Measurements from ENCODE around the gene RIPOR2.

DNA sequence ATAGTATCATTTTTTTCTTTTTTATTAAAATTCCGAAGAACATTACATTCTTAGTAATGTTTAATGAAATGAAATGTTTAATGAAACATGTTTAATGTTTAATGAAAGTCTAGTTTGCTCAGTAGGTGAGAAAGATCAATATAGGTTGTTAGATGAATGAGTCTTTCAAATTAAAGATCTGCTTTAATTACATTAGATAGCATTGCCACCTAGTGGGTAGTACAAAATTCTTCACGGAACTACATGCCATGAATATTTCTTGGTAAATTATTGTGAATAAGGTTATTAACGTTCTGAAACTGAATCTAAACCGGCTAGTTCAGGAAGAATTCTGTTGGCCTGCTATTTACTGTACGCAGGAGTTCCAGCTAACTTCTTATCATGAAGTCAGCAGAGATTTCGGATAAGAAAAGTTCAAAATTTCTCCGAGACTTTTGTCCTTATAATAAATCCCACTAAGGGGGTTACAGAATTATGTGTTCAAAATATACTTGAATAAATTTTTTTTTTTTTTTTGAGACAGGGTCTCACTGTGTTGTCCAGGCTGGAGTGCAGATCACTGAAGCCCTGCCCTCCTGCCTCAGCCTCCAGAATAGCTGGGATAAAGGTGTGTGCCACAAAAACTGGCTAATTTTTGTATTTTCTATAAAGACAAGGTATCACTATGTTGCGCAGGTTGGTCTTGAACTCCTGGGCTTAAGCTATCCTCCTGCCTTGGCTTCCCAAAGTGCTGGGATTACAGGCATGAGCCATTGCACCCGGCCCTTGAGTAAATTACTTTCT is 168.9 kb downstream of the RIPOR2 start:
- TF ChIP-seq, protein P1, sequence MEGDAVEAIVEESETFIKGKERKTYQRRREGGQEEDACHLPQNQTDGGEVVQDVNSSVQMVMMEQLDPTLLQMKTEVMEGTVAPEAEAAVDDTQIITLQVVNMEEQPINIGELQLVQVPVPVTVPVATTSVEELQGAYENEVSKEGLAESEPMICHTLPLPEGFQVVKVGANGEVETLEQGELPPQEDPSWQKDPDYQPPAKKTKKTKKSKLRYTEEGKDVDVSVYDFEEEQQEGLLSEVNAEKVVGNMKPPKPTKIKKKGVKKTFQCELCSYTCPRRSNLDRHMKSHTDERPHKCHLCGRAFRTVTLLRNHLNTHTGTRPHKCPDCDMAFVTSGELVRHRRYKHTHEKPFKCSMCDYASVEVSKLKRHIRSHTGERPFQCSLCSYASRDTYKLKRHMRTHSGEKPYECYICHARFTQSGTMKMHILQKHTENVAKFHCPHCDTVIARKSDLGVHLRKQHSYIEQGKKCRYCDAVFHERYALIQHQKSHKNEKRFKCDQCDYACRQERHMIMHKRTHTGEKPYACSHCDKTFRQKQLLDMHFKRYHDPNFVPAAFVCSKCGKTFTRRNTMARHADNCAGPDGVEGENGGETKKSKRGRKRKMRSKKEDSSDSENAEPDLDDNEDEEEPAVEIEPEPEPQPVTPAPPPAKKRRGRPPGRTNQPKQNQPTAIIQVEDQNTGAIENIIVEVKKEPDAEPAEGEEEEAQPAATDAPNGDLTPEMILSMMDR (IDR thresholded peaks at IDR 0.05): peak in 1 of 3 experiments; percentile 2
- TF ChIP-seq POLR2A (IDR thresholded peaks at IDR 0.05): no peak
